ENCODE data around the gene RMI1. TPM values are rescaled to one million over a fixed set of nuclear protein-coding genes. Genes with fewer than 3 reads are reported as not detected.
A peak's percentile ranks its signal among the peaks of the same experiment; 100 is the strongest.

Gene RMI1
- total and polyA plus RNA-seq, 2 of the 8 experiments (the other 6 are each of a cell fraction or from before 2014, with no cell fraction given), result 3.0 to 34.1 TPM

- TF ChIP-seq, protein P1, sequence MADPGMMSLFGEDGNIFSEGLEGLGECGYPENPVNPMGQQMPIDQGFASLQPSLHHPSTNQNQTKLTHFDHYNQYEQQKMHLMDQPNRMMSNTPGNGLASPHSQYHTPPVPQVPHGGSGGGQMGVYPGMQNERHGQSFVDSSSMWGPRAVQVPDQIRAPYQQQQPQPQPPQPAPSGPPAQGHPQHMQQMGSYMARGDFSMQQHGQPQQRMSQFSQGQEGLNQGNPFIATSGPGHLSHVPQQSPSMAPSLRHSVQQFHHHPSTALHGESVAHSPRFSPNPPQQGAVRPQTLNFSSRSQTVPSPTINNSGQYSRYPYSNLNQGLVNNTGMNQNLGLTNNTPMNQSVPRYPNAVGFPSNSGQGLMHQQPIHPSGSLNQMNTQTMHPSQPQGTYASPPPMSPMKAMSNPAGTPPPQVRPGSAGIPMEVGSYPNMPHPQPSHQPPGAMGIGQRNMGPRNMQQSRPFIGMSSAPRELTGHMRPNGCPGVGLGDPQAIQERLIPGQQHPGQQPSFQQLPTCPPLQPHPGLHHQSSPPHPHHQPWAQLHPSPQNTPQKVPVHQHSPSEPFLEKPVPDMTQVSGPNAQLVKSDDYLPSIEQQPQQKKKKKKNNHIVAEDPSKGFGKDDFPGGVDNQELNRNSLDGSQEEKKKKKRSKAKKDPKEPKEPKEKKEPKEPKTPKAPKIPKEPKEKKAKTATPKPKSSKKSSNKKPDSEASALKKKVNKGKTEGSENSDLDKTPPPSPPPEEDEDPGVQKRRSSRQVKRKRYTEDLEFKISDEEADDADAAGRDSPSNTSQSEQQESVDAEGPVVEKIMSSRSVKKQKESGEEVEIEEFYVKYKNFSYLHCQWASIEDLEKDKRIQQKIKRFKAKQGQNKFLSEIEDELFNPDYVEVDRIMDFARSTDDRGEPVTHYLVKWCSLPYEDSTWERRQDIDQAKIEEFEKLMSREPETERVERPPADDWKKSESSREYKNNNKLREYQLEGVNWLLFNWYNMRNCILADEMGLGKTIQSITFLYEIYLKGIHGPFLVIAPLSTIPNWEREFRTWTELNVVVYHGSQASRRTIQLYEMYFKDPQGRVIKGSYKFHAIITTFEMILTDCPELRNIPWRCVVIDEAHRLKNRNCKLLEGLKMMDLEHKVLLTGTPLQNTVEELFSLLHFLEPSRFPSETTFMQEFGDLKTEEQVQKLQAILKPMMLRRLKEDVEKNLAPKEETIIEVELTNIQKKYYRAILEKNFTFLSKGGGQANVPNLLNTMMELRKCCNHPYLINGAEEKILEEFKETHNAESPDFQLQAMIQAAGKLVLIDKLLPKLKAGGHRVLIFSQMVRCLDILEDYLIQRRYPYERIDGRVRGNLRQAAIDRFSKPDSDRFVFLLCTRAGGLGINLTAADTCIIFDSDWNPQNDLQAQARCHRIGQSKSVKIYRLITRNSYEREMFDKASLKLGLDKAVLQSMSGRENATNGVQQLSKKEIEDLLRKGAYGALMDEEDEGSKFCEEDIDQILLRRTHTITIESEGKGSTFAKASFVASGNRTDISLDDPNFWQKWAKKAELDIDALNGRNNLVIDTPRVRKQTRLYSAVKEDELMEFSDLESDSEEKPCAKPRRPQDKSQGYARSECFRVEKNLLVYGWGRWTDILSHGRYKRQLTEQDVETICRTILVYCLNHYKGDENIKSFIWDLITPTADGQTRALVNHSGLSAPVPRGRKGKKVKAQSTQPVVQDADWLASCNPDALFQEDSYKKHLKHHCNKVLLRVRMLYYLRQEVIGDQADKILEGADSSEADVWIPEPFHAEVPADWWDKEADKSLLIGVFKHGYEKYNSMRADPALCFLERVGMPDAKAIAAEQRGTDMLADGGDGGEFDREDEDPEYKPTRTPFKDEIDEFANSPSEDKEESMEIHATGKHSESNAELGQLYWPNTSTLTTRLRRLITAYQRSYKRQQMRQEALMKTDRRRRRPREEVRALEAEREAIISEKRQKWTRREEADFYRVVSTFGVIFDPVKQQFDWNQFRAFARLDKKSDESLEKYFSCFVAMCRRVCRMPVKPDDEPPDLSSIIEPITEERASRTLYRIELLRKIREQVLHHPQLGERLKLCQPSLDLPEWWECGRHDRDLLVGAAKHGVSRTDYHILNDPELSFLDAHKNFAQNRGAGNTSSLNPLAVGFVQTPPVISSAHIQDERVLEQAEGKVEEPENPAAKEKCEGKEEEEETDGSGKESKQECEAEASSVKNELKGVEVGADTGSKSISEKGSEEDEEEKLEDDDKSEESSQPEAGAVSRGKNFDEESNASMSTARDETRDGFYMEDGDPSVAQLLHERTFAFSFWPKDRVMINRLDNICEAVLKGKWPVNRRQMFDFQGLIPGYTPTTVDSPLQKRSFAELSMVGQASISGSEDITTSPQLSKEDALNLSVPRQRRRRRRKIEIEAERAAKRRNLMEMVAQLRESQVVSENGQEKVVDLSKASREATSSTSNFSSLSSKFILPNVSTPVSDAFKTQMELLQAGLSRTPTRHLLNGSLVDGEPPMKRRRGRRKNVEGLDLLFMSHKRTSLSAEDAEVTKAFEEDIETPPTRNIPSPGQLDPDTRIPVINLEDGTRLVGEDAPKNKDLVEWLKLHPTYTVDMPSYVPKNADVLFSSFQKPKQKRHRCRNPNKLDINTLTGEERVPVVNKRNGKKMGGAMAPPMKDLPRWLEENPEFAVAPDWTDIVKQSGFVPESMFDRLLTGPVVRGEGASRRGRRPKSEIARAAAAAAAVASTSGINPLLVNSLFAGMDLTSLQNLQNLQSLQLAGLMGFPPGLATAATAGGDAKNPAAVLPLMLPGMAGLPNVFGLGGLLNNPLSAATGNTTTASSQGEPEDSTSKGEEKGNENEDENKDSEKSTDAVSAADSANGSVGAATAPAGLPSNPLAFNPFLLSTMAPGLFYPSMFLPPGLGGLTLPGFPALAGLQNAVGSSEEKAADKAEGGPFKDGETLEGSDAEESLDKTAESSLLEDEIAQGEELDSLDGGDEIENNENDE (IDR thresholded peaks at IDR 0.05; ENCODE audit: insufficient replicate concordance, low read length), result no peak
- TF ChIP-seq USF2 (IDR thresholded peaks at IDR 0.05; ENCODE audit: low read length), result no peak
- no peak for TF ChIP-seq SP4 (IDR thresholded peaks at IDR 0.05; ENCODE audit: low read length)
- TF ChIP-seq POLR2A (IDR thresholded peaks at IDR 0.05; ENCODE audit: control extremely low read depth in 1 of 2, low read depth in 2 of 2, low read length in 2 of 2), result peak; percentile 20 to 83
- peak in 1 of 2 experiments; percentile 34; a peak in 1 of 4 replicates for TF ChIP-seq SIN3A (conservative IDR thresholded peaks at IDR 0.05 in 1 of 2, IDR thresholded peaks at IDR 0.05 in 1 of 2; ENCODE audit: low read depth in 1 of 2, low read length in 2 of 2)
- TF ChIP-seq POLR2AphosphoS5 (IDR thresholded peaks at IDR 0.05; ENCODE audit: low read depth, low read length), result no peak
These were observed 694 bp downstream of the RMI1 start (continued) for GRCh38 chr9:83981126-83981871.
